Measurements from ENCODE around the gene RSBN1L. TPM values are rescaled to one million over a fixed set of nuclear protein-coding genes. Genes with fewer than 3 reads are reported as not detected.

Gene RSBN1L
- total RNA-seq, 4 donors from 2014 or later: 13.7 to 26.2 (median 19.8) TPM

DNA sequence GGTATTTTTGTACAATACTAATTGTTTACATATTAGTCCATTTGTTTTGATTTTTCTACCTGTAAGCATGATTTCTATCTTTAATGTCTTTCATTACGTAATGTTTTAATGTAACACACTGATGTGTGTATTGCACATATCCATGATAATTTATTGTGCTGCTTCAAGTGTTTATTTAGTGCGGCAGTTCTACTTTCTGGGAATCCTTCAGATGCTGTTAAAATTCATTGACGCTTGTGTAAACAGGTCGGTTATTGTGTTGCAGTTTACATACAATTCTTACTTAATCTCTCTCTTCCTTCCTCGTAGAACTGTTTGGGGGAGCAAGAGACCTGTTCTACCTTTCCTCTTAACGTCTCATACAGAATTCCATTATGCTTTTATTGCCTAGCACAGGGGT, 95.1 kb downstream of the RSBN1L start:
- TF ChIP-seq CTCF (IDR thresholded peaks at IDR 0.05) (no peak), EP300 (IDR thresholded peaks at IDR 0.05; ENCODE audit: low read depth) (no peak), POLR2A (IDR thresholded peaks at IDR 0.05) (no peak), POLR2AphosphoS5 (IDR thresholded peaks at IDR 0.05) (no peak)
- Histone ChIP-seq H3K4me3 (no peak overlapping the region), H3K9me3 (no peaks in the 10 kb centered on the region), H3K27ac (peak overlapping the region; percentile 53 to 63 (median 60)), H3K36me3 (no peaks in the 10 kb centered on the region), H3K4me1 (peaks cover 0 to 40% (median 20%) of the 10 kb centered on the region in 4 donors), H3K27me3 (no peaks in the 10 kb centered on the region)
- intact Hi-C loops (cut with DNase I; ENCODE audit: low total_unique reads): no loop called here
- WGBS, 2 donors (ENCODE audit: low coverage in 1 of 2): 46 to 56% methylated on average over 6 of the region's 6 CpGs
- in situ Hi-C loops (cut with MboI; ENCODE audit: low pct_ligation_motif_present in 1 of 4, low pct_unique_long_range_greater_than_20kb in 1 of 4, low sequenced_read_pairs in 3 of 4): no loop called here
- DNase-seq: no peak

DNA sequence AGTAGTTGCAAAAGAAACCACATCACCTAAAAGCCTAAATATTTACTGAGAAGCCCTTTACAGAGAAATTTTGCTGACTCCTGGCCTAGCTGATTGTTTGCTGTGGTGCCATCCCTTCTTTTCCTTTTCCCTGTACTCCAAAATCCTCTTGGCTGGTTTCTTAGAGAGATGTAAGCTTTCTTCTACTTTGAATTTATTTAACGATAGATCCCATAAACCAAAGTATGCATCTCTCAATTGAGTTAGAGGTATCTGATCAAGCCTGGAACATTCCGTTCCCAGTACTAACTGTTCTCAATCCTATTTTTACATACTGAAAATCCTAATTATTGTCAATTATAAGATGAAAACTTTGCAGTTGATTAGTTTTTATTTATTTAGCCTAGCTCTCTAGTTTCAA, 95.7 kb downstream of the RSBN1L start:
- H3K9me3 ChIP-seq: no peaks in the 10 kb centered on the region
- H3K4me1 ChIP-seq: peaks cover 0 to 47% (median 26%) of the 10 kb centered on the region in 4 donors
- DNase-seq: no peak
- in situ Hi-C loops (cut with MboI; ENCODE audit: low pct_ligation_motif_present in 1 of 4, low pct_unique_long_range_greater_than_20kb in 1 of 4, low sequenced_read_pairs in 3 of 4) (no loop called here), intact Hi-C loops (cut with DNase I; ENCODE audit: low total_unique reads) (no loop called here)
- no peaks in the 10 kb centered on the region for H3K36me3 ChIP-seq
- H3K27me3 ChIP-seq: no peaks in the 10 kb centered on the region
- H3K27ac ChIP-seq: peak overlapping the region; percentile 53 to 63 (median 60)
- H3K4me3 ChIP-seq: no peak overlapping the region
- TF ChIP-seq POLR2A (IDR thresholded peaks at IDR 0.05): no peak
- no peak for TF ChIP-seq POLR2AphosphoS5 (IDR thresholded peaks at IDR 0.05)
- no peak for TF ChIP-seq CTCF (IDR thresholded peaks at IDR 0.05)
- no peak for TF ChIP-seq EP300 (IDR thresholded peaks at IDR 0.05; ENCODE audit: low read depth)
- WGBS, 2 donors (ENCODE audit: low coverage in 1 of 2): 68 to 83% methylated on average over 1 to 2 of the region's 2 CpGs

DNA sequence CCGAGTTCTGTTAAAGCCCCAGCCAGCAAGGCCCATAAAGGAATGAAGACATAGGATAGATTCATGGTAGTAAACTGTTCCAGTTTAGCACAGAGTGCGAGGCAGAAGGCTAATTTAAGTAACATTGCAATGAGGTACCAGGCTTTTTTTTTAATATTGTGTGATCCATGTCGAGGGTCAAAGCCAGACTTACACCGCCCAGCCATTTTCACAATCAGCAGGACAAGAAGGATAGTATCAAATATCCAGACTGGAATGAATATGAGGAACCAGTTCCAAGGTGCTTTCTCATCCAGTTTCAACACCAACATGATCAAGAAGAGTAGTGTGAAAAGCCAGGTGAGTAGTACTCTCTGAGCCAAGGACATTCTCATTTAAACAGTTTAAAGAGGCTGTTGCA, 97.7 kb downstream of the RSBN1L start:
- no peak overlapping the region for H3K4me3 ChIP-seq
- intact Hi-C loops (cut with DNase I; ENCODE audit: low total_unique reads) (no loop called here), in situ Hi-C loops (cut with MboI; ENCODE audit: low pct_ligation_motif_present in 1 of 4, low pct_unique_long_range_greater_than_20kb in 1 of 4, low sequenced_read_pairs in 3 of 4) (no loop called here)
- H3K9me3 ChIP-seq: no peaks in the 10 kb centered on the region
- peaks cover 0 to 52% (median 31%) of the 10 kb centered on the region in 4 donors for H3K4me1 ChIP-seq
- no peaks in the 10 kb centered on the region for H3K36me3 ChIP-seq
- 86 to 90% methylated on average over 2 to 4 of the region's 4 CpGs for WGBS, 2 donors (ENCODE audit: low coverage in 1 of 2)
- no peak for TF ChIP-seq EP300 (IDR thresholded peaks at IDR 0.05; ENCODE audit: low read depth)
- no peak for TF ChIP-seq CTCF (IDR thresholded peaks at IDR 0.05)
- no peaks in the 10 kb centered on the region for H3K27me3 ChIP-seq
- no peak for DNase-seq
- H3K27ac ChIP-seq: no peak overlapping the region

GRCh38 chr7:77796109-77796508, 99.8 kb downstream of the RSBN1L start:
- DNase-seq: no peak
- H3K27ac ChIP-seq: no peak overlapping the region
- no peak for TF ChIP-seq POLR2AphosphoS5 (IDR thresholded peaks at IDR 0.05)
- TF ChIP-seq EP300 (IDR thresholded peaks at IDR 0.05; ENCODE audit: low read depth): no peak
- TF ChIP-seq CTCF (IDR thresholded peaks at IDR 0.05): no peak
- no peak for TF ChIP-seq POLR2A (IDR thresholded peaks at IDR 0.05)
- intact Hi-C loops (cut with DNase I; ENCODE audit: low total_unique reads): no loop called here
- WGBS, 2 donors (ENCODE audit: low coverage in 1 of 2): 82 to 91% methylated on average over 3 of the region's 3 CpGs
- no peaks in the 10 kb centered on the region for H3K36me3 ChIP-seq
- in situ Hi-C loops (cut with MboI; ENCODE audit: low pct_ligation_motif_present in 1 of 4, low pct_unique_long_range_greater_than_20kb in 1 of 4, low sequenced_read_pairs in 3 of 4): no loop called here
- H3K4me3 ChIP-seq: peak overlapping the region in 1 of 4 donors; percentile 98
- H3K27me3 ChIP-seq: no peaks in the 10 kb centered on the region
- H3K4me1 ChIP-seq: peaks cover 0 to 62% (median 40%) of the 10 kb centered on the region in 4 donors
- H3K9me3 ChIP-seq: no peaks in the 10 kb centered on the region

Data from transverse colon (tissue), 4 donors.